ENCODE measurements around the gene TMEM181.

The TMEM181 gene

DNA sequence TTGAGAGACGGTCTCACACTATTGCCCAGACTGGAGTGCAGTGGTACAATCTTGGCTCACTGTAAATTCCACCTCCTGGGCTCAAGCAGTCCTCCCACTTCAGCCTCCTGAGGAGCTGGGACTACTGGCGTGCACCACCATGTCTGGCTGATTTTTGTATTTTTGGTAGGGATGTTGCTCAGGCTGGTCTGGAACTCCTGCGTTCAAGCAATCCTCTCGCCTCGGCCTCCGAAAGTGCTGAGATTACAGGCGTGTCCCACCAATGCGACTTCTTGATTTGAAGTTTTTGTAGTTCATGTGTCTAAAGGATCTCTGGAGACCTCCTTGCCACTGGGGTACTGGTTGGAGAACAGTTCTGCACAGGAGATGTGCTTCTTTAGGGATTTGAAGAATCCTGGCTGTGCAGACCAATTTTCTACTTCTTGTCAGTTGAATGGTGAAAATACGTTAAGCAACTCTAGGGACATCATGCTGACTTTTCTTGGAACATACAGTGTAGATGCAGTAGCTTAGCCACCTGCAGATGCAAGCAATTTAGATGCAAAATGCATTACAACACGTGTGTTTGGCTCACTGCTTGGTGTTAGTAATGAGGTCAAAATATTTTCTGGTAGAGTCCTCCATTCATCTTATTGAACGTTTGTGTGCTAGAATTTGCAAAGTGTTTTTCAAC, 118.2 kb downstream of the TMEM181 start:
- no peaks in the 10 kb centered on the region for H3K4me1 ChIP-seq (ENCODE audit: control insufficient read depth, low read depth, low read length)
- no peak overlapping the region for H3K9ac ChIP-seq (ENCODE audit: low read length)
- no peaks in the 10 kb centered on the region for H3K27me3 ChIP-seq (ENCODE audit: control insufficient read depth, insufficient read depth, low read length)
- no peak overlapping the region for H3K4me3 ChIP-seq (ENCODE audit: low read length)
- H3K36me3 ChIP-seq (ENCODE audit: control insufficient read depth, low read depth, low read length) = no peaks in the 10 kb centered on the region
- no peak overlapping the region for H3K27ac ChIP-seq (ENCODE audit: low read length)
- no peaks in the 10 kb centered on the region for H3K9me3 ChIP-seq (ENCODE audit: control insufficient read depth, low read depth, low read length)

DNA sequence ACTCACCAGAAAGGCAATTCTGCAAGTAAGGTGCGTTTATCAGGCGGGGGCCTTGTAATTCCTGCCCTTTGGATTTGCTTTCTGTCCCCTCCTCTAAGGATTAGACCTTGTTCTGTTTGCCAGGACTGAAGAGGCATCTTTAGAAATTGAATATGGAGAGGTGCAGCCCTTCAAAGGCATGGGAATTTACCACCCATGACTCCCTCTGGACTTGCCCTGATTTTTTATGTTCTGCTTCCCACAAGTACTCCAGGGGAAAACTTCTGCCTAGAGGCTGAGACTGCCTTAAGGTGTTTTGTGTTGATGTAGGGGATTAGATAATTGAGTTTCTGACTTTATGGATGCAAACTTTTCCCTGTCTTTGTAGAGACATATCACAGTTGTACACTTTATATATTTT, 120.1 kb downstream of the TMEM181 start:
- Histone ChIP-seq H3K9ac (ENCODE audit: low read length) (no peak overlapping the region), H3K27ac (ENCODE audit: low read length) (no peak overlapping the region), H3K4me1 (ENCODE audit: control insufficient read depth, low read depth, low read length) (no peaks in the 10 kb centered on the region), H3K4me3 (ENCODE audit: low read length) (no peak overlapping the region), H3K36me3 (ENCODE audit: control insufficient read depth, low read depth, low read length) (no peaks in the 10 kb centered on the region), H3K9me3 (ENCODE audit: control insufficient read depth, low read depth, low read length) (no peaks in the 10 kb centered on the region), H3K27me3 (ENCODE audit: control insufficient read depth, insufficient read depth, low read length) (no peaks in the 10 kb centered on the region)

DNA sequence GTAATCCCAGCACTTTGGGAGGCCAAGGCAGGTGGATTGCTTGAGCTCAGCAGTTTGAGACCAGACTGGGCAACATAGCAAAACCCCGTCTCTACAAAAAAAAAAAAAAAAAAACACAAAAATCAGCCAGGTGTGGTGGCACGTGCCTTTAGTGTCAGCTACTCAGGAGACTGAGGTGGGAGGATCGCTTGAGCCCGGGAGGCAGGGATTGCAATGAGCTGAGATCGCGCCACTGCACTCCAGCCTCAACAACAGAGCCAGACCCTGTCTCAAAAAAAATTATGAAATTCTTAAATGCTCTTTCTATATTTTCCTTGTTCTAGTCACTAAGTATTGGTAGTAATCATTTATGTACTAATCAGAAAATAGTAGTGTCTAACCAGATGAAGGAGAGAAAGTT, 120.6 kb downstream of the TMEM181 start:
- no peaks in the 10 kb centered on the region for H3K4me1 ChIP-seq (ENCODE audit: control insufficient read depth, low read depth, low read length)
- H3K27me3 ChIP-seq (ENCODE audit: control insufficient read depth, insufficient read depth, low read length) = no peaks in the 10 kb centered on the region
- no peak overlapping the region for H3K9ac ChIP-seq (ENCODE audit: low read length)
- H3K27ac ChIP-seq (ENCODE audit: low read length) = no peak overlapping the region
- H3K9me3 ChIP-seq (ENCODE audit: control insufficient read depth, low read depth, low read length) = no peaks in the 10 kb centered on the region
- H3K36me3 ChIP-seq (ENCODE audit: control insufficient read depth, low read depth, low read length) = no peaks in the 10 kb centered on the region
- H3K4me3 ChIP-seq (ENCODE audit: low read length) = no peak overlapping the region

DNA sequence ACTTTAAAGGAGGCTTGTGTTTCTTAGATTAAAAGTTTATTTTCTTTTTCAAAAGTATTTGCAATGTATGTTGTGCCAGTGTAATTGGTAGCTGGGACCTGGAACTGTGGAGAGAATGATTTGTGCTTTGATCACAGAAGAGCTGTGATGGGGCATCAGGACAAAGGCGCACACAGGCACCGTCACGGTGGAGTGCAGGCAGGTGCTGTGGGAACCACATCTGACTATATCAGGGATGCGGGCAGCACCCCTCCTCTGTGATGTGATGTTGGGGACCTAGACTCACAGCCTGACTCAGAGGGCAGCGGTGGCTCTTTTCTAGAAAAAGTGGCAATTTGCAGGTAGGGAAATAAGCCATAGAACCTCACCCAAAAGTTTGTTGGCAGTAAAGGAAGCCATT, 124.4 kb downstream of the TMEM181 start:
- Histone ChIP-seq H3K9ac (ENCODE audit: low read length) (no peak overlapping the region), H3K4me1 (ENCODE audit: control insufficient read depth, low read depth, low read length) (peaks cover 2% of the 10 kb centered on the region), H3K4me3 (ENCODE audit: low read length) (no peak overlapping the region), H3K36me3 (ENCODE audit: control insufficient read depth, low read depth, low read length) (no peaks in the 10 kb centered on the region), H3K9me3 (ENCODE audit: control insufficient read depth, low read depth, low read length) (no peaks in the 10 kb centered on the region), H3K27me3 (ENCODE audit: control insufficient read depth, insufficient read depth, low read length) (no peaks in the 10 kb centered on the region), H3K27ac (ENCODE audit: low read length) (no peak overlapping the region)

DNA sequence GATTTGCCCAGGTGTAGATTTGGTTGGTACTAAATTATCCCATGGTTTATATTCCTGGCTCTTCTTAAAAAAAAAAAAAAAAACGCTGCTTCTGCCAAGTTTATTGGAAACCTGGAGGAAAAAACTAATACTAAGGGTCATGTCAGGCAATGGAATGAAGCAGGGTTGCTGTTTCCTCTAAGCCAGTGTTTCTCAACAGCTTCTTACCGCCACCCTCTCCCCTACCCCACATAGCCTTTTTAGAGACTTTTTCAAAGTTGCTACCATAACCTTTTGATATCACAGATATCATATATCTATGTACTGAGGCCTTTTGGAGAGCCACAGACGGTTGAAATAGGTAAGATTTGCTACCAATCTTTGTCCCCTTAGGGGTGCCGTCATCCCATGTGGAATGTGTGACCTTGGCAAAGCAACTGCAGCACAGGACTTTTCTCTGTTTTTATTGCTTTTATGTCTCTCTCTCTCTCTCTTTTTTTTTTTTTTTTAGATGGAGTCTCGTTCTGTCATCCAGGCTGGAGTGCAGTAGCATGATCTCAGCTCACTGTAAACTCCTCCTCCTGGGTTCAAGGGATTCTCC, 124.9 kb downstream of the TMEM181 start:
- Histone ChIP-seq H3K27me3 (ENCODE audit: control insufficient read depth, insufficient read depth, low read length) (no peaks in the 10 kb centered on the region), H3K9me3 (ENCODE audit: control insufficient read depth, low read depth, low read length) (no peaks in the 10 kb centered on the region), H3K4me1 (ENCODE audit: control insufficient read depth, low read depth, low read length) (peaks cover 2% of the 10 kb centered on the region), H3K9ac (ENCODE audit: low read length) (no peak overlapping the region), H3K36me3 (ENCODE audit: control insufficient read depth, low read depth, low read length) (no peaks in the 10 kb centered on the region), H3K4me3 (ENCODE audit: low read length) (no peak overlapping the region), H3K27ac (ENCODE audit: low read length) (no peak overlapping the region)
